GM12892 (cell line): ENCODE results near the gene MMP24OS.

Source experiments
- DNase-seq: peaks from one replicate; pipeline ENCODE4 v3.0.0; 2011; ENCODE audit not compliant: insufficient read length
- FAIRE-seq: peaks from 2 replicates; lab custom pipeline; 2011; peaks lifted over from hg19 to GRCh38; lab: Jason Lieb, UNC
- POLR2A ChIP-seq: IDR thresholded peaks from 2 replicates; pipeline ENCODE4 v1.6.1; 2011; ENCODE audit warnings: low read depth, low read length, control low read depth
- POLR2AphosphoS5 ChIP-seq: IDR thresholded peaks from 2 replicates; pipeline ENCODE4 v1.6.1; 2011; ENCODE audit warnings: low read depth, low read length, control low read depth
- TAF1 ChIP-seq: IDR thresholded peaks from 2 replicates; pipeline ENCODE4 v1.6.1; 2011; ENCODE audit warnings: low read depth, mild to moderate bottlenecking, control low read depth, low read length, borderline replicate concordance

Gene MMP24OS

DNA sequence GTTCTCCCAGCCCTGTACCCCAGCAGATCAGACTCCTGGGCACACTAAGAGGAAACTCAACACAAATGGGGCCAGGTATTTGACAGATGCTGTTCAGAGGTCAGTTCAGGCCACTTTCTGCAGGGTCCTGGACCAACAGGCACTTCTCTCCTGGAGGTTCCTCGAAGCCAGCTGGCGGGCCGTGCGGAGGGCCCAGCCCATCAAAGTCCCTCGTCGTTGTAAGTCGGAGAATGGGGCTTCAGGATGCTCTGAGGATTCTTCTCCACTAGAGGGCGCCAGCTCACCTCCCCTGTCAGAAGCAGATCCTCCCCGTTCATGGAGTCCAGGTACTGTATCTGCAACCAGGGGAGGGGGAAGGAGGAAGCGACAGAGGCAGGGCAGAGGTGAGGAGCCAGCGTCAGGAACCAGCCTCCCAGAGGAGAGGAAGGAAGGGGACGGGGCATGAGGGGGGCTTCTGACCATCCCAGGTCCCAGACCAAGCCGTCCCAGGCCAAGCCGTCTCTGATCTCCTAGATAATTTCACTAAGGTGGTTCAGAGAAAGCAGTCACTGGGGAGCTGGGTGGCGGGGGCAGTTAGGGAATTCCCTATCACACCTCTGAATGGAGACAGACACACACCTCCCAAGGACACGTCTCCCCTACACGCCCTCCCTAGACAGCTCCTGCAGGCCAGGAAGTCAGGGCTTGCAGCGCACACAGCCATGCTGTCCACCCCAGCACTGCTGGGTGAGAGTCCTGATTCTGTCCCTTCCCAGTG, 26.0 kb upstream of the MMP24OS start:
- FAIRE-seq (peak; percentile 66), DNase-seq (peak; percentile 73)
- no peak for TF ChIP-seq TAF1
- no peak for TF ChIP-seq POLR2A
- TF ChIP-seq POLR2AphosphoS5 = no peak

DNA sequence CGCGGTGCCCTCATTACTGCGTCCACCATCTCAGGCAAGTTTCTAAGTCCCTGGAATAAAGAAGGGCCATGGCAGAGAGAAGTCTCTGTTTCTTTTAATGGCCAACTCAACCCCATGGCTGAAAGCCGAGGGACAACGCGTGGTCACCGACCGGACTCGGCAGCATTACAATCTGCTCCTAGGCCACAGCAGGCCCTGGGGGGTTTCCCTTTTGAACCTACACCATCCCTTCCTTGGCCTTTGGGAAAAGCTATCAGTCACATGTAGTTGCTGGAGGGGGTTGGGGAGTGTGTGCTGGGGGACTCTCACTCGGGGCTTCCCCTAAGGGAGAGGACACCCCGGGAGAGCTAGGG, 25.4 kb upstream of the MMP24OS start:
- FAIRE-seq = no peak
- DNase-seq = no peak
- TF ChIP-seq TAF1 (no peak), POLR2AphosphoS5 (no peak), POLR2A (no peak)

DNA sequence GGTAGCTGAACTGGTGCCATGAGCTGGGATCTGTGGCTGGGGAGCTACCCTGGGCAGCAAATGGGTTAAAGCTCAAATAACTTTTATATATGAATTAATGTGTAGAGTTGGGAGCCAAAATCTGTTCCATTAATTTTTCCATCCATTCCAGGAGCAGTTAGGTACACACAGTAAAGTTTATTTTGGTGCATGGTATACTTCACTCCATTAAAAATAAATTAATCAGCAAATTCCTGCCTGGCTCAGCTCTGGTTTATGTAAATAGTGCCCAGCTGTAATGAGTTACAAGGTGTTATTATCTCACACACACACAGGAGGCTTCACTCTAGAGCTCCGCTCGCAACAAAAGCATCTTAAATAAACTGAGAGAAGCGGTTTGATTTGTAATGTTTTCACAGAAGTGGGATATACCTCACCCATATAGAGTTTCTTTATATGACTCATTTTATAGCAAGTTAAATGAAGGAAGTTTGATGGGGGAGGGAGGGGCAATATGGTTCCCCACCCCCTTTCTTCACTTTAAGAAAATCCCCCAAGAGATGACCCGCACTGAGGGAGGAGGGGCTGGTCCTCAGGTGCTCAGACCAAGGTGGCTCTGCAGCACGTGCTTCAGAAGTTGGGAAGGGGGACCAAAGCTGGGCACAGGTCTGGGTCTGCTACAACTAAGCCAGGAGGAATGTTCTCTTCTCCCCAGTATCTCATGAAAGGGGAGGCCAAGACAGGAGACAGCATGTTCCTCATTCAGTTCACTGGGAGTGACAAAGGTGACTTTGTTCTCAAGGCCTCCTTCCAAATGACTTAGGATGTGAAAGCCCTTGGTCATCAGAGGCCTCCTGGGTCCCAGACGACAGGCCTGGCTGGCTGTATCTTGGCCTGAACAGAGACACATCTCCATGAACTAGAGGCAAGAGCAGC, 24.8 kb upstream of the MMP24OS start:
- no peak for FAIRE-seq
- no peak for TF ChIP-seq TAF1
- no peak for TF ChIP-seq POLR2AphosphoS5
- TF ChIP-seq POLR2A = no peak
- no peak for DNase-seq

DNA sequence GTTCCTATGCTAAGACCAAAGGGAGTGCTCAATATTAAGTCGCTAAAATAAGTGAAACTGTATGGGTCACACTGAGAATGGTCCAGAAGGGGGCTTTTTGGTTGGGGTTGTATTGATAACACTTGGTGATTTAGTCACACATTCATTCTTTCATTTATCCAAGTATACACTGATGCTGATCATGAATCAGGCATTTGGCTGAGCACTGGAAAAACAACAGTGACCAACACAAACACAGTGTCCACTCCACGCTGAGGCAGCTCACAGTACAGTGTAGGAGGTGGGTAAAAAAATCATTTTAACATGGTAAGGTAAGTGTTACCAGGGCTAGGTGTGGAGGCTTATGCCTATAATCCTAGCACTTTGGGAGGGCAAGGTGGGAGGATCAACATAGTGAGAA, 23.5 kb upstream of the MMP24OS start:
- TF ChIP-seq POLR2AphosphoS5 = no peak
- no peak for TF ChIP-seq TAF1
- no peak for TF ChIP-seq POLR2A
- DNase-seq (no peak), FAIRE-seq (no peak)

DNA sequence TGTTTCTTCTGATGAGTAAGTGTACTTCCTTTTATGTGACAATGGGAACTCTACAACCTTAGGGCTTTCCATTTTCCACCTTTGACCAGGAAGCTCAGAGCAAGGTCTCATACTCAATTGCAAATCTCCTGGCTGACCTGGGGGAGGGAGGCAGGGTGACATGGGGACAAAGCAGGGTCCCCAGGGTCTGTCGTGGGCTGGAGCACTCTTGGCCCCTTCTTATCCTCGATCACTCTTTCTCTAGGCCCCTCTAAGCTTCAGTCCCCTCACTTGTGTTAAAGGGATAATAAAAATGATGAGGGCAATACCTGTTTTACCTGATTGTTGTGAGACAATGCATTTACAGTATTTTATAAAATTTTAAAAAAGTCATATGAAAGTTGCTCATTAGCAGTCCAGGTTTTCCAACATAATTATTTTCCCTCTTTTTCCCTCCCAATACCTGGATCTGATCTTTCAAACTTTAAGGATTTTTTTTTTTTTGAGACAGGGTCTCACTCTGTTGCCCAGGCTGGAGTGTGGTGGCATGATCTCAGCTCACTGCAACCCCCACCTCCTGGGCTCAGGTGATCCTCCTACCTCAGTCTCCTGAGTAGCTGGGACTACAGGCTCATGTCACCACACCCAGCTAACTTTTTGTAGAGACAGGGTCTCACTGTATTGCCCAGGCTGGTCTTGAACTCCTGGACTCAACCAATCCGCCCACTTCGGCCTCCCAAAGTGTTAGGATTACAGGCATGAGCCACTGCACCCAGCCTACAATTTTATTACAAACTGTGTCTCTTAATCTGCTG, 22.7 kb upstream of the MMP24OS start:
- DNase-seq (no peak), FAIRE-seq (no peak)
- no peak for TF ChIP-seq POLR2A
- TF ChIP-seq TAF1 = no peak
- TF ChIP-seq POLR2AphosphoS5 = no peak

DNA sequence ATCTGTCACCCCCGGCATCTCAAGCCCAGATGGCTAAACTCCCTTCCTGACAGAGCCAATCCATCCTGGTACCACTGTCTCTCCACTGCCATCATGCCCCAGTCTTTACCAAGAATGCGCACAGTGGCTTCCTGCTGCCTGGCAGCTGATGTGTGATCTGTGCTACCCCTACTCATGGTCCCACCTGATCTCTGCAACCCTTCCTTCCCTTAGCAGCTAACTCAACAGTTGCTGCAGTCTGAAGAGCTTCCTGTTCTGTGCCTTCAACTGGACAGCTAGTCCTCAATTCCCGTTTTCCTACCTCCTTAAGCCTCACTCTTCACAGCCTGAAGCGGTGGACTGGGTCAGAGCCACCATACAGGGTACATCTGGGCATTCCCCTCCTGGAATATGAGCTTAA, 21.9 kb upstream of the MMP24OS start:
- DNase-seq = no peak
- no peak for FAIRE-seq
- TF ChIP-seq POLR2A (no peak), TAF1 (no peak), POLR2AphosphoS5 (no peak)

DNA sequence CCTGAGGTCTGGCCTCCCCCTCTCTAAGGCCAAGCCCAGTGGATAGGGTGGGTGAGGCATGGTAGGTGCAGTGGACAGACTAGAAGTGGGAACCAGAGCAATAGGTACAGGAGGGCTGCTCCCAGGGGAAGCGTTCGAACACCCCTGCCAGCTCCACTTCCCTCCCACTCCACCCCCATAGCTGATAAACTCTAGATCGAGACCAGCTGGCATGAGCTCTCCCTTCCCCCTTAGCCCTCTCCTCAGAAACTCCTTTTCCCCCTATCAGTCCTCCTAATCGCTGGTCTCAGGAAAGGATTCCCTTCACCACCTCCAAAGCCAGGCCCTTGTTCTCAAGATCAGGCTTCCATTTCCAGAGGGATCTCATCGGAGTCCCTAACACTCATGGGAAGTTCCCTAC, 20.3 kb upstream of the MMP24OS start:
- FAIRE-seq (no peak), DNase-seq (no peak)
- TF ChIP-seq POLR2AphosphoS5 = no peak
- no peak for TF ChIP-seq TAF1
- TF ChIP-seq POLR2A = no peak

DNA sequence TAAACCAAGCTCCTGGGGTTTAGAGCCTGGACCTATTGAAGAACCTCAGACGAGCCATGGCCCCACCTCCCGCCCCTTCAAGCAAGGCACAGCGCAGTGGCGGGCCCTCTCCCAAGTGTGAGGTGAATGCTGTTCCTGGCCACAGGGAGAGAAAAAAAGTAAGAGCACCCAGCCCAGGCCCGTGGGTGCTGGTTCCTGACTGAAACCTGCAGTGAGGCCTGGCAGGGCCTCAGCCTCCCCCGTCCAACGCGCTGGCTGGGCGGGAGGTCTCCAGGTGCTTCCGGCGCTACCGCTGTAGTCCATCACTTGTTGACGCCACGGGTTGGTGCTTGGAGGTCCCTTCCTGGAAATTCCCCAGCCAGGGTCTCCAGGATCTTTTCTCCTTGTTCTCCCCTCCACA, 19.8 kb upstream of the MMP24OS start:
- FAIRE-seq (no peak), DNase-seq (no peak)
- TF ChIP-seq POLR2AphosphoS5 (no peak), TAF1 (no peak), POLR2A (no peak)

DNA sequence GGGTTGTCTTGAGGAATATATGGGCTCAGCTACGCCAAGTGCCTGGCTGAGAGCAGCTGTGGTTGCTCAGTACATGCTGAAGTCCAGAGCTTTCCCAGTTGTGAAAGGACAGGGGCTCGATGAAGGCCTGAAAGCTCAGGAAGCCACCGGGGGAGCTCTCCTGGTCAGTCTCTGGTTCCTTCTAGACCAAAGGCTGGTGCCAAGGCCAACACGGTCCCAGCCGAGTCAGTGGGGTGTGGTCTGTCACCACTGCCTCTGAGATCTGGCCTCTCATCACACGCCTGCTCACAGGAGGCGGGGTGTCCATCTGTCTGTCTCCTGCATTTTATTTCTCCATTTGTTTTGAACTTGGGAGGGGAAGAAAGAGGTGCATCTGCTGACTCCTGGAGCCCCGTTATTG, 19.2 kb upstream of the MMP24OS start:
- no peak for DNase-seq
- TF ChIP-seq POLR2AphosphoS5 (no peak), POLR2A (no peak), TAF1 (no peak)
- FAIRE-seq = no peak

DNA sequence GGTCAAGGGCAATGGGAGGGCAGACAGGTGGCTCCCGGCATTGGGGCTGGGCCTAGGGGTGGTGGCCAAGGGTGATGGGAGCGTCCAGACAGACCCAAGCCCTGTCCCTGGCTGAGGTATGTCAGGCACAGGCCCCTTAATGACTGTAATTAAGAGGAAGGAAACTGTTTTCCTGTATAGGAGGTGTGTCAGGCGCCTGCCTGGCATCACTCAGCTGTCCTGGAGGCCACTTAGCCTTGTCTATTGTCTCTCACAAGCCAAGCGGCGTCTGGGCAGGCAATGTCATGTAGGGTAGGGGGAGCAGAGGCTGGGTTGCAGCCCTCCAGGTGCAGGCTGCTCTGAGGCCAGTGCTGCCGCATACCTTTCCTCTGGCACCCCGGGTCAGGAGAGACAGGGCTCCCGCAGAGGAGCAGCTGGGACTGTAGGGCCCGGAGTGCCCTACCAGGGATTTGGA, 18.2 kb upstream of the MMP24OS start:
- no peak for DNase-seq
- no peak for FAIRE-seq
- TF ChIP-seq TAF1 (no peak), POLR2AphosphoS5 (no peak), POLR2A (no peak)

DNA sequence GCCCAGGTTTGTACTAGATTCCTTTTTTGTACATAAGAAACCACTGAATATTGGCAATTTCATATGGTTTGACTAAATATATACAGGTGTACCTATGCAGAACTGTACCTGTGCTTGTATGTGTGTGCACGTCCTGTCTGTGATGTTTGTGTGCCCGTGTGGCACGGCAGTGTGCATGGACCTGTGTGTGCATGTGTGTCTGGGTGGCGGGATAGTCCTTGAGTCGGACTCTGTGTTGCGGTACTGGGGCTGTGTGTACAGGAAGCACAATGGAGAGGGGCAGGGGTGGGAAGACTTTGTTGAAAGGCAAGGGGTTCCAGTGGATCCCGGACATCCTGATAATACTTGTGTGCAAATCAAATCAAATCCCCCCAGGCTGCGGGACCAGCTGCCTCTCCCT, 17.8 kb upstream of the MMP24OS start:
- TF ChIP-seq POLR2AphosphoS5 (no peak), TAF1 (no peak), POLR2A (no peak)
- DNase-seq = no peak
- FAIRE-seq = no peak
